ENCODE measurements around the gene ADAMTS16.

GRCh38 chr5:5350101-5350500 is 210.0 kb downstream of the ADAMTS16 start:
- TF ChIP-seq GATA3 (IDR thresholded peaks at IDR 0.05; ENCODE audit: low read depth, low read length), result no peak
- no peak for TF ChIP-seq GATA2 (IDR thresholded peaks at IDR 0.05; ENCODE audit: low read depth, low read length)

All from SH-SY5Y (cell line).